WTC11 (cell line): ENCODE results near the gene FALEC. TPM values are rescaled to one million over a fixed set of nuclear protein-coding genes. Genes with fewer than 3 reads are reported as not detected.

ENCODE experiments used
- AFF4 ChIP-seq: sonication (generic); formaldehyde crosslinking; IDR thresholded peaks from 2 replicates; pipeline ENCODE4 v1.8.1; 2023; ENCODE audit warnings: mild to moderate bottlenecking, missing genetic modification reagents, borderline replicate concordance
- CBFB ChIP-seq: sonication (generic); formaldehyde crosslinking; IDR thresholded peaks from 2 replicates; pipeline ENCODE4 v1.8.1; 2022; ENCODE audit warnings: mild to moderate bottlenecking, low read depth, missing genetic modification reagents
- E2F5 ChIP-seq: sonication (generic); formaldehyde crosslinking; IDR thresholded peaks from 2 replicates; pipeline ENCODE4 v1.8.1; 2022; ENCODE audit warnings: mild to moderate bottlenecking, moderate library complexity, missing genetic modification reagents
- ELF4 ChIP-seq: sonication (generic); formaldehyde crosslinking; IDR thresholded peaks from 2 replicates; pipeline ENCODE4 v1.8.1; 2022; ENCODE audit warnings: low read depth, mild to moderate bottlenecking, moderate library complexity, missing genetic modification reagents
- ESRRA ChIP-seq: sonication (generic); formaldehyde crosslinking; IDR thresholded peaks from 2 replicates; pipeline ENCODE4 v1.8.1; 2022; ENCODE audit warnings: mild to moderate bottlenecking, missing genetic modification reagents, borderline replicate concordance
- ETV6 ChIP-seq: sonication (generic); formaldehyde crosslinking; IDR thresholded peaks from 2 replicates; pipeline ENCODE4 v1.8.1; 2022; ENCODE audit warnings: mild to moderate bottlenecking, missing genetic modification reagents
- GTF2I ChIP-seq: fragments of 250-450 bp; sonication (Bioruptor Pico); conservative IDR thresholded peaks from 2 replicates; pipeline ENCODE4 v1.4.0; 2021; ENCODE audit warnings: mild to moderate bottlenecking
- HMGA2 ChIP-seq: fragments of 250-450 bp; sonication (Bioruptor Pico); IDR thresholded peaks from 2 replicates; pipeline ENCODE4 v1.4.0; 2021; ENCODE audit warnings: mild to moderate bottlenecking, moderate library complexity
- JUN ChIP-seq: sonication (generic); formaldehyde crosslinking; IDR thresholded peaks from 2 replicates; pipeline ENCODE4 v1.8.0; 2023; ENCODE audit warnings: mild to moderate bottlenecking, missing genetic modification reagents
- KAT7 ChIP-seq: sonication (generic); formaldehyde crosslinking; IDR thresholded peaks from 2 replicates; pipeline ENCODE4 v1.8.1; 2023; ENCODE audit warnings: missing genetic modification reagents, mild to moderate bottlenecking, borderline replicate concordance
- NFATC4 ChIP-seq: fragments of 250-450 bp; sonication (Bioruptor Pico); IDR thresholded peaks from 2 replicates; pipeline ENCODE4 v1.9.0; 2021; ENCODE audit warnings: mild to moderate bottlenecking
- NFYB ChIP-seq: sonication (generic); formaldehyde crosslinking; conservative IDR thresholded peaks from 2 replicates; pipeline ENCODE4 v1.8.0; 2022; ENCODE audit warnings: low read depth, missing genetic modification reagents
- NR3C1 ChIP-seq: sonication (generic); formaldehyde crosslinking; conservative IDR thresholded peaks from 2 replicates; pipeline ENCODE4 v1.8.1; 2023; ENCODE audit warnings: low read depth, mild to moderate bottlenecking, missing genetic modification reagents
- PRRX2 ChIP-seq: fragments of 250-450 bp; sonication (Bioruptor Pico); IDR thresholded peaks from 2 replicates; pipeline ENCODE4 v1.8.0; 2021; ENCODE audit warnings: mild to moderate bottlenecking
- RELA ChIP-seq: sonication (generic); formaldehyde crosslinking; IDR thresholded peaks from 2 replicates; pipeline ENCODE4 v1.8.1; 2022; ENCODE audit warnings: missing genetic modification reagents, mild to moderate bottlenecking, borderline replicate concordance
- SOX15 ChIP-seq: fragments of 250-450 bp; sonication (Bioruptor Pico); IDR thresholded peaks from 2 replicates; pipeline ENCODE4 v1.9.0; 2021; ENCODE audit warnings: mild to moderate bottlenecking
- SP1 ChIP-seq: sonication (generic); formaldehyde crosslinking; conservative IDR thresholded peaks from 2 replicates; pipeline ENCODE4 v1.8.1; 2022; ENCODE audit warnings: missing genetic modification reagents
- TEAD1 ChIP-seq: sonication (generic); formaldehyde crosslinking; IDR thresholded peaks from 2 replicates; pipeline ENCODE4 v1.8.0; 2022; ENCODE audit warnings: mild to moderate bottlenecking, missing genetic modification reagents
- ZMAT4 ChIP-seq: fragments of 250-450 bp; sonication (Bioruptor Pico); IDR thresholded peaks from 2 replicates; pipeline ENCODE4 v1.9.0; 2021; ENCODE audit warnings: mild to moderate bottlenecking
- ZNF121 ChIP-seq: sonication (generic); formaldehyde crosslinking; IDR thresholded peaks from 2 replicates; pipeline ENCODE4 v1.8.0; 2023; ENCODE audit warnings: missing genetic modification reagents
- ZNF219 ChIP-seq: sonication (generic); formaldehyde crosslinking; IDR thresholded peaks from 2 replicates; pipeline ENCODE4 v1.8.0; 2023; ENCODE audit warnings: missing genetic modification reagents, mild to moderate bottlenecking, borderline replicate concordance
- ZNF416 ChIP-seq: fragments of 250-450 bp; sonication (Bioruptor Pico); IDR thresholded peaks from 2 replicates; pipeline ENCODE4 v1.9.0; 2021; ENCODE audit warnings: mild to moderate bottlenecking, inconsistent platforms
- ZNF423 ChIP-seq: fragments of 250-450 bp; sonication (Bioruptor Pico); IDR thresholded peaks from 2 replicates; pipeline ENCODE4 v2.1.2; 2022; ENCODE audit warnings: mild to moderate bottlenecking, moderate library complexity
- total RNA-seq: library from RNA; stranded (reverse); gene quantifications from 3 replicates; pipeline ENCODE4 v1.2.3, GENCODE V29; 2021
- TF ChIP-seq, protein P1 (sequence below): sonication (generic); formaldehyde crosslinking; IDR thresholded peaks from 2 replicates; pipeline ENCODE4 v1.8.1; 2023; ENCODE audit warnings: mild to moderate bottlenecking, missing genetic modification reagents, moderate library complexity
- TF ChIP-seq, protein P2 (sequence below): sonication (generic); formaldehyde crosslinking; IDR thresholded peaks from 2 replicates; pipeline ENCODE4 v1.8.0; 2022; ENCODE audit warnings: missing genetic modification reagents
- TF ChIP-seq, protein P3 (sequence below): sonication (generic); formaldehyde crosslinking; IDR thresholded peaks from 2 replicates; pipeline ENCODE4 v1.8.1; 2022; ENCODE audit warnings: mild to moderate bottlenecking, missing genetic modification reagents, moderate library complexity, borderline replicate concordance

FALEC gene
- total RNA-seq, 1 experiment from 2014 or later = 1.2 TPM

GRCh38 chr1:150578272-150579109 lies 62.9 kb downstream of the FALEC start (continued):
- no peak for TF ChIP-seq AFF4 (CRISPR knock-in tag)
- no peak for TF ChIP-seq NFYB (CRISPR knock-in tag)
- no peak for TF ChIP-seq SP1 (CRISPR knock-in tag)
- no peak for TF ChIP-seq ZNF423 (CRISPR knock-in tag)
- TF ChIP-seq NFATC4 = 0 out of 2 replicates have a peak, but pooled peaks have one; percentile 48
- no peak for TF ChIP-seq ZNF416 (CRISPR knock-in tag)
- no peak for TF ChIP-seq ELF4 (CRISPR knock-in tag)
- 0 out of 2 replicates have a peak, but pooled peaks have one; percentile 0 for TF ChIP-seq JUN (CRISPR knock-in tag)
- no peak for TF ChIP-seq ZNF121 (CRISPR knock-in tag)
- no peak for TF ChIP-seq KAT7
- peak; percentile 36; the same call in 1 of the 2 replicates for TF ChIP-seq HMGA2 (CRISPR knock-in tag)
- no peak; the same call in 1 of the 2 replicates for TF ChIP-seq E2F5 (CRISPR knock-in tag)
- TF ChIP-seq NR3C1 (CRISPR knock-in tag) = no peak
- peak; percentile 11; the same call in 1 of the 2 replicates for TF ChIP-seq TEAD1 (CRISPR knock-in tag)
- TF ChIP-seq ESRRA = no peak
- no peak for TF ChIP-seq ZMAT4 (CRISPR knock-in tag)
- TF ChIP-seq CBFB (CRISPR knock-in tag) = no peak
- TF ChIP-seq PRRX2 = no peak
- 0 out of 2 replicates have a peak, but pooled peaks have one; percentile 7 for TF ChIP-seq GTF2I (CRISPR knock-in tag)
- TF ChIP-seq ZNF219 (CRISPR knock-in tag) = no peak; the same call in 1 of the 2 replicates
- TF ChIP-seq, protein P1, sequence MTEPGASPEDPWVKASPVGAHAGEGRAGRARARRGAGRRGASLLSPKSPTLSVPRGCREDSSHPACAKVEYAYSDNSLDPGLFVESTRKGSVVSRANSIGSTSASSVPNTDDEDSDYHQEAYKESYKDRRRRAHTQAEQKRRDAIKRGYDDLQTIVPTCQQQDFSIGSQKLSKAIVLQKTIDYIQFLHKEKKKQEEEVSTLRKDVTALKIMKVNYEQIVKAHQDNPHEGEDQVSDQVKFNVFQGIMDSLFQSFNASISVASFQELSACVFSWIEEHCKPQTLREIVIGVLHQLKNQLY (CRISPR knock-in tag) = peak; percentile 30; the same call in 1 of the 2 replicates
- TF ChIP-seq, protein P2, sequence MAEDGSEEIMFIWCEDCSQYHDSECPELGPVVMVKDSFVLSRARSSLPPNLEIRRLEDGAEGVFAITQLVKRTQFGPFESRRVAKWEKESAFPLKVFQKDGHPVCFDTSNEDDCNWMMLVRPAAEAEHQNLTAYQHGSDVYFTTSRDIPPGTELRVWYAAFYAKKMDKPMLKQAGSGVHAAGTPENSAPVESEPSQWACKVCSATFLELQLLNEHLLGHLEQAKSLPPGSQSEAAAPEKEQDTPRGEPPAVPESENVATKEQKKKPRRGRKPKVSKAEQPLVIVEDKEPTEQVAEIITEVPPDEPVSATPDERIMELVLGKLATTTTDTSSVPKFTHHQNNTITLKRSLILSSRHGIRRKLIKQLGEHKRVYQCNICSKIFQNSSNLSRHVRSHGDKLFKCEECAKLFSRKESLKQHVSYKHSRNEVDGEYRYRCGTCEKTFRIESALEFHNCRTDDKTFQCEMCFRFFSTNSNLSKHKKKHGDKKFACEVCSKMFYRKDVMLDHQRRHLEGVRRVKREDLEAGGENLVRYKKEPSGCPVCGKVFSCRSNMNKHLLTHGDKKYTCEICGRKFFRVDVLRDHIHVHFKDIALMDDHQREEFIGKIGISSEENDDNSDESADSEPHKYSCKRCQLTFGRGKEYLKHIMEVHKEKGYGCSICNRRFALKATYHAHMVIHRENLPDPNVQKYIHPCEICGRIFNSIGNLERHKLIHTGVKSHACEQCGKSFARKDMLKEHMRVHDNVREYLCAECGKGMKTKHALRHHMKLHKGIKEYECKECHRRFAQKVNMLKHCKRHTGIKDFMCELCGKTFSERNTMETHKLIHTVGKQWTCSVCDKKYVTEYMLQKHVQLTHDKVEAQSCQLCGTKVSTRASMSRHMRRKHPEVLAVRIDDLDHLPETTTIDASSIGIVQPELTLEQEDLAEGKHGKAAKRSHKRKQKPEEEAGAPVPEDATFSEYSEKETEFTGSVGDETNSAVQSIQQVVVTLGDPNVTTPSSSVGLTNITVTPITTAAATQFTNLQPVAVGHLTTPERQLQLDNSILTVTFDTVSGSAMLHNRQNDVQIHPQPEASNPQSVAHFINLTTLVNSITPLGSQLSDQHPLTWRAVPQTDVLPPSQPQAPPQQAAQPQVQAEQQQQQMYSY = no peak
- TF ChIP-seq, protein P3, sequence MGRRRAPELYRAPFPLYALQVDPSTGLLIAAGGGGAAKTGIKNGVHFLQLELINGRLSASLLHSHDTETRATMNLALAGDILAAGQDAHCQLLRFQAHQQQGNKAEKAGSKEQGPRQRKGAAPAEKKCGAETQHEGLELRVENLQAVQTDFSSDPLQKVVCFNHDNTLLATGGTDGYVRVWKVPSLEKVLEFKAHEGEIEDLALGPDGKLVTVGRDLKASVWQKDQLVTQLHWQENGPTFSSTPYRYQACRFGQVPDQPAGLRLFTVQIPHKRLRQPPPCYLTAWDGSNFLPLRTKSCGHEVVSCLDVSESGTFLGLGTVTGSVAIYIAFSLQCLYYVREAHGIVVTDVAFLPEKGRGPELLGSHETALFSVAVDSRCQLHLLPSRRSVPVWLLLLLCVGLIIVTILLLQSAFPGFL (CRISPR knock-in tag) = no peak
- TF ChIP-seq ETV6 = 0 out of 2 replicates have a peak, but pooled peaks have one; percentile 12
- no peak for TF ChIP-seq RELA (CRISPR knock-in tag)
- no peak for TF ChIP-seq SOX15
